Nucleus accumbens (tissue), 56 donors: ENCODE results near the gene TNNI3K.

Source experiments
- DNase-seq, 56 donors: peaks; one replicate each; lab custom pipeline; 2025; lab: John Stamatoyannopoulos, UW

Gene TNNI3K

DNA sequence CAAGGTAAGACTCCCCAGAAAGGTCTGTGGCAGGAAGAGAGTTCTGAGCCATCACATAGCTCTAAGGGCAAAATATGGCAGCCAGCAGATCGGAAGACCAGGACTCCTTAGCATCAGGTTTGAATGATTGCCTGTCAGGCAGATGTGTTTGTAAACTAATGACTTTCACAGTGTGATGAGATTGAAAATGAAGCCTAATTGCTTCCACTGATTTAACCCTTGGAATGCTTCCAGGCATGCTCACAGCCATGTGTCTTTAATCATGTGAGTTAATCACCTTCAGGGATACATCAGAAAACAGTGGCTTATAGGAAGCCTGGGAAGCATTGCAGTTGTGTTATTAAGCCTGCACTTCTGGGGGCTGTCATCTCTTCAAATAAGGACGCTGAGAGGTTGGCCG lies 194.4 kb downstream of the TNNI3K start:
- DNase-seq, result no peak

DNA sequence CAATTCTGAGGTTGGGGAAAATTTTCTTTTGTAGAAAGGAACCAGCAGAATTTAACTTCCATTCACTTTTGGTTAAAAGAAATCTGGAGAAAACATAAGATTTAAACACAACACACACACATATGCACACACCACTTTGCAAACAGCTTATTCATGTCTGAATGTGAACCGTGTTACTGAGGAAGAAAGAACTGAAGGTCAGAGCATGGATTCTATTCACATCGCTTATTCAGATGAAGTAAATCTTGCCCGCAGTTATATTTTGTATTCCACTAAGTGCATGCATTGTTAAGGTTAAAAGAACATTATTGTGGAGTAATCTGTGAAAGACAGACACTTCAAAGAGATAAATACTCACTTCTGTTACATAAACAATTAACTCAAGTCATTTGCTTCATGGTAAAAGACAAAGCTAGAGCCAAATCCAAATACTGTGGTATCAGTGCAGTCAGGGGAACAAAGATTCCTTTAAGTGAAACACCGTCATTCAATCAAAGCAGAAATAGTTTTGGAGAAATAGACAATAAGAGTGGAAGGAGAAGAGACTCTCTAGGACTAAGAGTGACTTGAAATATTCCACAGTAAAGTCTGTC lies 195.3 kb downstream of the TNNI3K start:
- DNase-seq, result no peak

DNA sequence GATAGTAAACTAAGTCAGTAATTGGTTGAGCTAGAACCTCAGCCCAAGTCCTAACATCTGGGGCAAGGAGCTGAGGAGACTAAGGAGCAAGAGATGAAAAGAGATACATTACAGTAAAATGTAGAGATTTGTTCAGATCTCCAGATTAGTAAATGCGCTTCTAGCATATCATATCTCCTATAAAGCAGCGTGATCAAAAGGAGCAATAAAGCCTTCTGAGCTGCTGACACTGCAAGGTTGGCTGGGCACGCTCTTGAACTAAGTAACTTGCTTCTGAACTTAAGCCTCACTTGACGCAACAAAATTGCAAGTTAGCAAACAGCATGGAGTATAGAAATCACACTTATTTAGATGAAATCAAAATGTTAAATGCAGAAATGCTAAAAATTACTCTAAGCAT lies 196.3 kb downstream of the TNNI3K start:
- no peak for DNase-seq

DNA sequence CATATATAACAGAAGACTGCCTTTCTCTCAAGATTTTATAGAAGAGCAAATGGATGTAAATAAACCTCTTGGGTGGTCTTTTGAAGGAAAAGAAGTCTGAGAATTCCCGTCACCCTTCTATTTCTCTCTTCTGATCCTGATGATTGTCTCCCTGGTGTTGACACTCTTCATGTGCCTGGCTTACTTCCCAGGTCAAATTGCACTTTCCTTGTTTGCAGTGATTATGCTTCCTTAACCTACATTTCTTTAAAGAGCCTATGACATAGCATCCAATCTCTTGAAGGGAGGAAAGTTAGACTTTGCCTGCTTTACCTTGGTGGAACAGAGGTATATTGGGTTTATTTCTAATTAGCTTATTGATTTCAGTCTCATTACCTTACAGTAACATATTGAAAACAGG lies 197.1 kb downstream of the TNNI3K start:
- no peak for DNase-seq

DNA sequence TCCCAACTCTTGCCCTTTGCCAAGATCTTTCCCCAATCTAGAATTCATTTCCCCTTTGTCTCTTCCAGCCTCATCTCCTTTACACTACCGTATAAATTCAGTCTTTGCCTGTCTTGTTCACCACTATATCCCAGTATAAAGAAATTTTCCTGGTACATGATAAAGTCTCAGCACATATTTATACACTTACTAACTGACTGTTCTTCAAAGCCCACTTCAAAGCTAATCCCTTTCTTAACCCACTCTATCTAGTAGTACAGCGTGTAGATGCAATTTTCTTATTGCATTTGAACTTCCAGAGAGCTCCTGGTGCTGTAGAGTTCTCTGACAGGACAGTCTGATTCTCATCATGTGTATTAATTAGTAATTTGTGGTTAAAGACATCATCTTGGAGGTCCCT lies 199.1 kb downstream of the TNNI3K start:
- no peak for DNase-seq

DNA sequence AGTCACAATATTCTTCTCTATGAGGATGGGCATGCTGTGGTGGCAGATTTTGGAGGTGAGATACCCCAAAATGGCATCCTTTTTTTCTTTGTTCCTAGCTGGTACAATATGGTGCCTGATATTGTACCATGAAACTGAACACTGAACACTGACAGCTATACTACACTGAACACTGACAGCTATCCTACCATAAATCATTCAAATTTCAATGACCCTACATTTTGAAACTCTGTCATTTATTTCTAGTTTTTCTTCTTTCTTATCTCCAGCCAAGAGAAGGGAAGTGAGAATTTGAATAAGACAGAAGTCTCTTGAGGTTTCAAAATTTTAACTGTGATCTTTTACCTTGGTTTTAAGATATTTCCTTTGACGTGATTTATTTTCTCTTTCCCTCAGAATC lies 200.9 kb downstream of the TNNI3K start:
- DNase-seq, result no peak

DNA sequence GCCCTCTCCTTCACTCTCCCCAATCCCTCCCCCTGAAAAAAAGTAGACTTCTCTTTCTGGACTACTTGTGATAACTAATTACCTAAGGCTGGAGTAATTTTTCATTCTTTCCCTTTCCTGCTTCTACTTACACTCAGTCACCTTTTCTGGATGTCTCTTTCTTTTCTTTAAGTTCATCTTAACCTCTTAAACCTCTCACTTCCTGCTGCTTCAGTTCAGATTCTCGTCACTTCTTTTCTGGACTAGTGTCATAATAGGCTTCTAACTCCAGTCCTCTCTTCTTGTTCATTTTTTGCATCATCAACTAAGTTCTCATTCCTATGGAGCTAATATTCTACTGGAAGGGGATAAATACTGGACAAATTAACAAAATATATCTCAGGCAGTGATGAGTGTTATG lies 201.8 kb downstream of the TNNI3K start:
- DNase-seq, result no peak

DNA sequence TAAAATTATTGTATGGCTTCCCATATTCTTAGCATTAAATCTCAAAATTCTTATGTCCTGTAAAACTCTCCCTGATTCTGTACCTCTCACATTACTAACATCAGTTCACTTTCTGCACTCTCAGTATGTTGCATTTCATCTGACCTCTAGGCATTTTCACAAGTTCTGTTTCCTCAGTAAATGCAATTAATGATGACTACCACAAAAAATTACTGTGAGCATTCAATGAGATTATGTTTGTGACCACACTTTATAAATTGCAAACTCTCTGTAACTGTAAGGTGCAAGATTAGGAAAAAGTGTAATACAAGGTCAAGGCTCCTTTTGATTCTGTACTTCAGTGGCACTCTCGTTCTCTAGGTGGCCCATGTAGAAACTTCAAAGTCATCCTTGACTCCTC lies 216.8 kb downstream of the TNNI3K start:
- no peak for DNase-seq

DNA sequence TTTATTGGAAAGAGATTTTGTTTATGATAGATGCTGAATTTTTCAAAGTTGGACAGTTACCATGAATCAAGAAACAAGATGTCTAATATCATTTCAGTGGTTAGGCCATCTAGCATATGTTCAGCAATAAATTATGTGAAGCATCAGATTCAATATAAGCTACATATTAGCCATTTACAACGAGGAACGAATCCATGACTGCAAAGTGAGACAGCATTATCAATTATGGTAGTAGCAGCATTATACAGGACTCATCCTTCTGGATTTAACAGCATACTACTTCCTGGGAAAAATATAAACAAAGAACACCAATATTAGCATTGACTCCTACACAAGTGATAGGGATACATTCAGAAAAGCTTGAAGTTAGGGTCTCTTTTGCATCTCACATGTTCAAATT lies 218.1 kb downstream of the TNNI3K start:
- no peak for DNase-seq

DNA sequence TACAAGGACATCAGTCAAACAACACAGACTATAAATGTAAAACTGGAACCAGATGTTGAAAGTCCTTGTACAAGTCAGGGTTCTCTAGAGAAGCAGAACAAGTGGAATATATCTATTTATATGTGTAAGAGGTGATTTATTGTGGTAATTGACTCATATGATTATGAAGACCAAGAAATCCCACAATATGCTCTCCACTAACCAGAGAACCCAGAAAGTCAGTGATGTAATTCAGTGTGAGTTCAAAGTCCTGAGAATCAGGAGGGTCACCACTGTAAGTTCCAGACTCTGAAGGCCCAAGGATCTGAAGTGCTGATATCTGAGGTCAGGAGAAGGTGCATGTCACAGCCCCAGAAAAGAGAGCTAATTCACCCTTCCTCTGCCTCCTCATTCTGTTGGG lies 220.2 kb downstream of the TNNI3K start:
- DNase-seq, result no peak

DNA sequence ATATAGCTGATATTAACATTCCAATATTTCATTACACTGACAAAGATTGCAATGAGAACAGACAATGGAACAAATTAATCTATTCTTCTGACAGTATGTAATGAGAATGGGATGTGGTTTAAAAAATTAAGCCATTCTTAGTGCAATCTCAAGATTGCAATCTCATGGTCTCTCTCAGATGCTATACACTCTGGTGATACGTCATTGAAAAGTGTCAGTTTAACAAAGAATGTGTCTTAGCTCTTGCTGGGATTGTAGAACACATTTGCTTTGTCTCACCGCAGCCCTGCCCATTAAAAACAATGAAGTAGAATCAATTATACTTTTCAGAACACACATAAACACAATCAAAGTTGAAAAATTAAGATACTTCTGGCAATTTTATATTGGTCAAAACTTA lies 222.1 kb downstream of the TNNI3K start:
- no peak for DNase-seq

DNA sequence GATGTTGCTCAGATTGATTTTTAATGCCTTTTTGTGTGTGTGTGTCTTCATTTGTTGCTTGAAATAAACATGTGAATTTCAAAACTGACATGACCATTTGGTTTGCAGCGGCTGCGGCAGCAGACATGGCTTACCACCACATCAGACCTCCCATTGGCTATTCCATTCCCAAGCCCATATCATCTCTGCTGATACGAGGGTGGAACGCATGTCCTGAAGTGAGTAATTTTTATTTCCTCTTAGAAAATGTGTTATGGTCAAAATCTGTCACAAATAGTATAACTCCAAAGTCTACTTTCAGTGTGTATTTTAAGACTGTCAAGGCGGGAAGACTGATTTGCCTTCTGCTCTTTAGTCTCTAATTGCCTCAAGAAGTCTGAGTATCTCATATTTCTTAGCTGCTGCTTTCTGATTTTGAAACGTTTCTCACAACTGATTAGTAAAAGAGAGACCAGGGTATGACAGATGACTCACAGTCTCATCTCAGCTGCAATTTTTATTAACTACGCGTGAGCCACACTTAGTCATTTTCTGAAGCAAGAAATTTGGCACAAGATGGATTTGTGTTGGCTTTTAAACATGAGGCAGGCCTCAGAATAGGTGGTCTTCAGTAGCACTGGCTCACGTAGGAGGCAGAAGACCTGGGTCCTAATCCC lies 228.3 kb downstream of the TNNI3K start:
- peak in 2 of 56 donors; percentile 7 to 9 for DNase-seq

DNA sequence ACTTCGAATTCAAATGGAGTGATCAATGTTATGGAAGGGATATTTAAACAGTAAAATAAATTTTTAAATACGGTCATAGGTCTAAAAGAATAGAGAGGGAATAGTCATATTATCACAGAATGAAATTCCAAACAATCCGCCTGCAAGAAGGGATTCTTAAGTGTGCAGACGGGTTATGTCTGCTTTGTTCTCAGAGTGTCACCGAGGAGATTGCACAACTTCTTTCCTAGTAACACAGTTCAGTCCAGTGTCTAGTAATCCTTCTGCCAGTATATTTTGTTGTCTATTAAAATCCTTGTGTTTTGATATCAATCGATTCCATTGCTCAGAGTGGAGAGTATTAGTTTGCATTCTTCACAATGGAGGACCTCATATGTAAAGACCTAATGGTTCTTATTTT lies 228.8 kb downstream of the TNNI3K start:
- no peak for DNase-seq

DNA sequence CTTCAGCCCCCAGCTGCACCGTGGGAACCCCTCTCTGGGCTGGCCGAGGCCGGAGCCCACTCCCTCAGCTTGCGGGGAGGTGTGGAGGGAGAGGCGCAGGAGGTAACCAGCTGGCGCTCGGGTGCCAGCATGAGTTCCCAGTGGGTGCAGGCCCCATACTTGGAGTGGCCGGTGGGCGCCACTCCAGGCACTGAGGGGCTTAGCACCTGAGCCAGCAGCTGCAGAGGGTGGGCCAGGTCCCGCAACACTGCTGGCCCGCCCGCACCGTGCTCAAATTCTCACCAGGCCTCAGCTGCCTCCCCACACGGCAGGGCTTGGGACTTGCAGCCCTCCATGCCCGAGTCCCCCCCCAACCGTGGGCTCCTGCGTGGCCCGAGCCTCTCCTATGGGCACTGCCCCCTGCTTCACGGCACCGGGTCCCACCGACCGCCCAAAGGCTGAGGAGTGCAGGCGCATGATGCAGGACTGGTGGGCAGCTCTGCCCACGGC lies 230.1 kb downstream of the TNNI3K start:
- DNase-seq, result no peak

DNA sequence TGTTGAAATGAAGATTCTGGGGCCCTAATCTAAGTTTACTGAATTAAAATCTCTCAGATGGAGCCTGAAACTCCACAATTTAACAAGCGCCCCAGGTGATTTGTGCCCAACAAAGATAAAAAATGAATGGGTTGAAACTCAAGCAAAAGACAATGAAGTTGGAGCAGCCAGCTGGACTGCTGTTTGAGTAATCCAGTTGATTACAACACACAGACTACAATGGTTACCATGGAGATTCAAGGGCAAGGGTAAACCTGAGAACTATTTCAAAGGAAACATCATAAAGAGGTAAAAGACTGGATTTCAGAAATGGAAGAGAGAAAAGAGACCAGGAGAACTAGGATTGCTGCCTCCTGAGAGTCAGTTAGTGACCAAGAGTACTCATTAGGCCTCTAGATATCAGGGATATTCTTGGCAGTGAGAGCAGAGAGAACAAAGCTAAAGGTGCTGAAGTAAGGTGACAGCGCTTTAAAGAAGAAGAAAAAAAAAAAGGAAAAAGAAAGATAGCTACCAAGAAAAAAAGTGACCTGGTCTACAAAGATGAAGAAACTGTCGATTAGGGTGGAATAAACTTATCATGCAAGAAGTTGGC lies 232.7 kb downstream of the TNNI3K start:
- DNase-seq, result no peak

DNA sequence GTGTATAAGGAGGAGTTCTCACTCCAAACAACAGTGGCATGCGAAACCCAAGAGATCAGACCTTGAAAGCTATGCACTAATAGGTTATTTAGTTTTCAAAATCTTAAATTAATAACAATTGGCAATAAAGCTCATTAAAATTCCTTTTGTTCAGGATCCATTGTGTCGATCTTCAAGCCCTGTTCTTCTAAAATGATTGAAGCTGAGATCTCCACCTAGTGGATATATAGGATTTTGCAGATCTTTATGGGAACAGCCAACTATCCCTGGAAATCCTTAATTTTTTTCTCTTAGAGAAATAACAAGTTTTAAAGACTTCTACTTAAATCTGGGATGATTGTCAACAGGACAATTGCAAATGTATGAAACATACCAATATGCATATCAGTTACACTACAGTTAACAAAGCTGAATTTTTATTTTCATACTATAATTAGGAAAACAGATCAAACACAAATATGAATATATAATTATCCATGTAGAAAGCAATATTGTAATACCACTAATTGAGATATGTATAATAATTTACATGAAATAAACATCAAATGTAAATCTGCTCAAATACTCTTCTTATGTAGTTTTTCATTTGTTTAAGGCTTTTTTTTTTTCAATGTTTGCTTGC lies 233.9 kb downstream of the TNNI3K start:
- DNase-seq, result no peak

DNA sequence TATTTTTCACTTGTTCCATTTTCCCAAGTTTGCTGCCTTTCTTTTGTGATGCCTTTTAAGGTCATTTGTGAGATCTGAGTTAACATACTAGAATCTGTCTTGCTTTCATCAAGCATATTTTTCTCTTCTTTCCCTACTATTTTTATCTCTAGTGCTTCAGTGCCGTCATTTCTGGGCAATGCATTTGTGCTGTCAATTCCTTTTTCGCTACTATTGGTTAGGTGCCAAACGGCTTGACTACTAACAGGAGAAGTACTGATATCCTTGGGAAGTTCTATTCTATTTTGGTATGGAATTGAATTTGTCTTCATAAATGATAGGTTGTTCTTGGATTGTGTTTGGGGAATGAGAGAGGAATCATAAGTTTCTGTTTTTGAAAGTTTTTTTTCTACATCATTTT lies 235.1 kb downstream of the TNNI3K start:
- DNase-seq, result no peak

DNA sequence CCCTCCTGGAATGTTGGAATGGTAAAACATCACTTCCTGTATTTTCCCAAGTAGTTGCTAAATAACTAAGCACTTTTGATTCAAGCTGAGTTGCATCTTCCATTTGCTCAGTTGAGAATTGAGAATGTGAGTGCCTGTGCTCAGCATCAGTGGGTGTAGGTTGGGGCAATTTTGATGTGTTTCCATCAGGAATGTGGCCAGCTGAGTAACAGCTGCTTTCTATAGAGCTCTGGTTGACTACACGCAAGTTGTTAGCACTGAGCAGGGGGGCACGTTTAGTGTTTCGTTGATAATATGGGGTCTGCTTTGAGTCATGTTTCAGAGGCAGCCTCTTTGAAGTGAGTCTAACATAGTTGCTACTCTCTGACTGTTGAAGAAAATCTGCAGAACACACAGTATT lies 235.7 kb downstream of the TNNI3K start:
- no peak for DNase-seq

DNA sequence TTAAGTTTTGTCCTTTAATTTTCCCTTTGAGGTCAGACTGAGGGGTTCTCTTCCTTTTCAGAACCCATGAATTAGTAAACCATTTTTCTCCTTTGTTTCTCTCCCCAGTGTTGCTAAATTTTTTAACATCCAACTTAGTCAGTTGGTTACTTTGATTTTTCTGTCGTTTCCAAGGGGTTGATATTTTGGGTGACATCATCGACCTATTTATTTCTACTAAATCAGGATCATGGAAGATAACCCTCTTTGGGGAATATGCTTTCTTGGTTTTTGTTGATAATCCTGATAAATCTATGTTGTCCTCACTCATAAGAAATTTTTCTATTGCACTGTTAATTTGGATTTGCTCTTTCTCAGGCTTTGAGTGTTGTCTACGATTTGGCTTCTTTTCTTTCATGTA lies 236.3 kb downstream of the TNNI3K start:
- no peak for DNase-seq

DNA sequence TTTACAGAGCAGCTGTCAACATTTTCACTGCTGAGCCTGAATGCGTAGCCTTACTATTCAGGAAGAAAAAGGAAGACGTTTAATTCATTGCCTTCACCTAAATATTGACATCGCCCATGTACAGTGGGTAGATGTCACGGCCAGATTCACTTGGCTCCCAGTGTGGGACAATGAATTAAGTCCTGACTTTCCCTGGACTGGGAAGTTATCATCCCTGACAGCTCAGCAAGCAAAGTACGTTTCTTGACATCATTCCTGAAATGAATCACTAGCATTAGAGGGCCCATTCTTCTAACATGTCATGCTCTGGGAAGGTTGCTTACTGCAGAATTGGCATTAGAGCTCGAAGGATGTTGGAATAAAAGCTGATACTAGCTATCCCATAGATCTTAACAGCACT lies 239.4 kb downstream of the TNNI3K start:
- DNase-seq, result no peak

DNA sequence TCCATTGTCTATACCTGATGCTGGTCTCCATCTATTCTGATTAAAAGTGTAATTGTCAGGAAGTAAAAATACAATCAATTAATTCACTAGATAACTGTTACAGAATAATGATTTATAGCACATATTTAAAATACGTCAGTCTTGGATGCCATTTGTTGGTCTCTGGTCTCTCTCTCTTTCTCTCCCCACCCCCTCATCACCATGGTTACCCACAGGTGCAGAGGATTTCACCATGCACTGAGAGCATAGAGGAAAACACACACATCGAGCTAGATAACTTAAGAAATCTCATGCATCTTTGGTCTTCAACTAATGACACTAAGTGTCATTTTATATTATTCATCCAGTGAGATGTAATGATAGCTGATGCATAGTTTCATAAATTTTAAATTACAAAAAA lies 243.8 kb downstream of the TNNI3K start:
- DNase-seq, result peak in 1 of 56 donors; percentile 5

DNA sequence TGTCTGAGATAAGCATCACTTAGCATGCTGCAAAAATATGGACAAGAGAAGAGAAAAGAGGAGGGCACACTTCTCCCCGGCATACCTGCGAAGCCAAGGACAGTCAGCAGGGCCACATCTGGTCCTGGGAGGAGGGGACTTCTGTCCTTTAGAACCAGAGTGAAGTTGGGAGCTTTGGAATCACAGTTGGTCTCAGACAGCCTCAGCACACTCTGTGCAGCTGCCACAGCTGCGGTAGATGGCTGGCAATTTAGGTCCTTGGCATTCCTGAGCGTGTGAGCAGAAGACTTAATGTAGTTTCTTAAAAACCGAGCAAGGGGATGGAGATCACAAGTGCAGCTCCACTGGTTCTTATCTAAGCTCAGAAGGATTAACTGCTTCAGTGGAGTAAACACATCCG lies 244.9 kb downstream of the TNNI3K start:
- peak in 1 of 56 donors; percentile 8 for DNase-seq
